Spleen (tissue), 7 donors: Measurements from ENCODE around the gene ZNF524.

Experiments
- POLR2A ChIP-seq, 3 donors: fragments of 450-650 bp; IDR thresholded peaks; one replicate each; pipeline ENCODE4 v1.5.1; 2017; ENCODE audit warnings: antibody characterized with exemption in 3 of 3, mild to moderate bottlenecking in 1 of 3
- TF ChIP-seq, protein P1 (sequence below), 11 experiments: fragments of 200-600 bp in 7 of 11; fragments of 450-650 bp in 4 of 11; sonication (generic) in 4 of 11; IDR thresholded peaks in 8 of 11; conservative IDR thresholded peaks in 3 of 11; 1 replicate in 7 of 11; 2 replicates in 4 of 11; pipeline versions ENCODE4 v1.4.0 to v1.8.0; 2016 to 2021; ENCODE audit warnings: antibody characterized with exemption in 11 of 11, inconsistent platforms in 4 of 11, mild to moderate bottlenecking in 1 of 11
- donor health status: DM: no; HTN: no; CAD: no; lungs with moderate emphysema.
- donor health status: DM: no; HTN: no; CAD: no.
- donor health status: DM: no; HTN: no; CAD: no.

DNA sequence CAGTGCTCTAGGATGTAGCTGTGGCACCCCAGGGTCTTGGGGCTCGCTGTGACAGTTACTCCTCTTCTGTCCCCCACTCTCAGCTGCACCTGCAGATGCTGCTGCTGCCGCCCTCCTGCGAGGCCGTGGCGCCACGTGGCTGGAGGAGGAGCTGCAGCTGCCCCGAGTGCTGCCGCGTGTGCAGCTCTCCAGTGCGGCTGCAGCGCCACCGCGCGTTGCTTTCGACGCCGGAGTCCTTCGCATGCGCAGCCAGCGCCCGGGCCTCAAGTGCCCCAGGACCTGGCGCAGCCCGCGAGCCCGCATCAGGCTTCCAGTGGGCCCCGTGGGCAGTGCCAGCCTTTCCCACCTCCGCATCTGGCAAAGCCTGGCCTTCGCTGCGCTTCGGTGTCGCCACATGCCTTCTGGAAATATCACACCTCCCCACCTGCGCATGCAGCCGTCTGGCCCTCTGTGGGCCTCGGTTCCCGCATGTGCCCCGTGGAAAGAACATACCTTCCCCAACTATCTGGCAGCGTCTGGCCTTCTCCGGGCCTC is 40.0 kb downstream of the ZNF524 start:
- peak in 1 of 3 donors; percentile 18 for TF ChIP-seq POLR2A (IDR thresholded peaks at IDR 0.05)
- TF ChIP-seq, protein P1, sequence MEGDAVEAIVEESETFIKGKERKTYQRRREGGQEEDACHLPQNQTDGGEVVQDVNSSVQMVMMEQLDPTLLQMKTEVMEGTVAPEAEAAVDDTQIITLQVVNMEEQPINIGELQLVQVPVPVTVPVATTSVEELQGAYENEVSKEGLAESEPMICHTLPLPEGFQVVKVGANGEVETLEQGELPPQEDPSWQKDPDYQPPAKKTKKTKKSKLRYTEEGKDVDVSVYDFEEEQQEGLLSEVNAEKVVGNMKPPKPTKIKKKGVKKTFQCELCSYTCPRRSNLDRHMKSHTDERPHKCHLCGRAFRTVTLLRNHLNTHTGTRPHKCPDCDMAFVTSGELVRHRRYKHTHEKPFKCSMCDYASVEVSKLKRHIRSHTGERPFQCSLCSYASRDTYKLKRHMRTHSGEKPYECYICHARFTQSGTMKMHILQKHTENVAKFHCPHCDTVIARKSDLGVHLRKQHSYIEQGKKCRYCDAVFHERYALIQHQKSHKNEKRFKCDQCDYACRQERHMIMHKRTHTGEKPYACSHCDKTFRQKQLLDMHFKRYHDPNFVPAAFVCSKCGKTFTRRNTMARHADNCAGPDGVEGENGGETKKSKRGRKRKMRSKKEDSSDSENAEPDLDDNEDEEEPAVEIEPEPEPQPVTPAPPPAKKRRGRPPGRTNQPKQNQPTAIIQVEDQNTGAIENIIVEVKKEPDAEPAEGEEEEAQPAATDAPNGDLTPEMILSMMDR (IDR thresholded peaks at IDR 0.05 in 8 of 11, conservative IDR thresholded peaks at IDR 0.05 in 3 of 11): peak; percentile 5 to 70 (median 58)
